Loucy (cell line): ENCODE results near the gene KRT35.

Source experiments
- EZH2phosphoT487 ChIP-seq: fragments of 200-600 bp; IDR thresholded peaks from 2 replicates; pipeline ENCODE4 v1.6.1; 2018; ENCODE audit warnings: antibody characterized with exemption, mild to moderate bottlenecking, moderate library complexity, borderline replicate concordance
- TF ChIP-seq, protein P1 (sequence below): fragments of 200-600 bp; sonication (generic); conservative IDR thresholded peaks from 2 replicates; pipeline ENCODE4 v1.5.1; 2014; ENCODE audit warnings: mild to moderate bottlenecking, antibody characterized with exemption, low read length

- TF ChIP-seq, protein P1, sequence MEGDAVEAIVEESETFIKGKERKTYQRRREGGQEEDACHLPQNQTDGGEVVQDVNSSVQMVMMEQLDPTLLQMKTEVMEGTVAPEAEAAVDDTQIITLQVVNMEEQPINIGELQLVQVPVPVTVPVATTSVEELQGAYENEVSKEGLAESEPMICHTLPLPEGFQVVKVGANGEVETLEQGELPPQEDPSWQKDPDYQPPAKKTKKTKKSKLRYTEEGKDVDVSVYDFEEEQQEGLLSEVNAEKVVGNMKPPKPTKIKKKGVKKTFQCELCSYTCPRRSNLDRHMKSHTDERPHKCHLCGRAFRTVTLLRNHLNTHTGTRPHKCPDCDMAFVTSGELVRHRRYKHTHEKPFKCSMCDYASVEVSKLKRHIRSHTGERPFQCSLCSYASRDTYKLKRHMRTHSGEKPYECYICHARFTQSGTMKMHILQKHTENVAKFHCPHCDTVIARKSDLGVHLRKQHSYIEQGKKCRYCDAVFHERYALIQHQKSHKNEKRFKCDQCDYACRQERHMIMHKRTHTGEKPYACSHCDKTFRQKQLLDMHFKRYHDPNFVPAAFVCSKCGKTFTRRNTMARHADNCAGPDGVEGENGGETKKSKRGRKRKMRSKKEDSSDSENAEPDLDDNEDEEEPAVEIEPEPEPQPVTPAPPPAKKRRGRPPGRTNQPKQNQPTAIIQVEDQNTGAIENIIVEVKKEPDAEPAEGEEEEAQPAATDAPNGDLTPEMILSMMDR: no peak
- TF ChIP-seq EZH2phosphoT487: no peak
These were observed 32.2 kb upstream of the KRT35 start for GRCh38 chr17:41513168-41513547.
